Tongue (tissue), 2 donors: ENCODE measurements around the gene TBC1D9. TPM values are rescaled to one million over a fixed set of nuclear protein-coding genes. Genes with fewer than 3 reads are reported as not detected.
A peak's percentile ranks its signal among the peaks of the same experiment; 100 is the strongest.

Source experiments
- DNase-seq: peaks from one replicate; pipeline ENCODE4 v3.0.0-alpha.2; 2015
- total RNA-seq: library from RNA; depleted of rRNA; stranded (reverse); fragments of >200 nt; gene quantifications from one replicate; pipeline ENCODE4 v1.2.3, GENCODE V29; 2014

The TBC1D9 gene
- total RNA-seq, 1 donor from 2014 or later, result 30.0 TPM

DNA sequence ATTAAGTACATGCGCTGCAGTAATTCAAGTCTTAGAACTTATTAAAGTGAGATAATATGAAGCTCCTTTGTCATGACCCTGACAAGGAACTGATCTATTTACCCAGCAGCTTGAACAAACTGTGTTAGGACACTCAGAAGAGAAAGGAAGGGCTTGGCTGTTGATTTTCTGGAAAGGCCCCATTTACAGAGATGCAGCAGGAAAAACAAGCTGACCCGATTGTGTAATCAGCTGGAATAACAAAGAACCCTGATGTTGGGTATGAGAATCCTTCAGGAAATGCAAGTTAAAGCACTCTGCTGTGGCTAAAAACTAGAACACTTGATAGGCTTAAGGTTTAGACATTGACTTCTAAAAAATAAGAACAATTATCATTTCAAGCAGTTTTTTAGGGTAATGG is 64.8 kb downstream of the TBC1D9 start:
- DNase-seq, result no peak

- no peak for DNase-seq
These were observed 66.1 kb downstream of the TBC1D9 start for GRCh38 chr4:140690093-140690492.

- no peak for DNase-seq
These were observed 66.6 kb downstream of the TBC1D9 start for GRCh38 chr4:140689623-140690022.

DNA sequence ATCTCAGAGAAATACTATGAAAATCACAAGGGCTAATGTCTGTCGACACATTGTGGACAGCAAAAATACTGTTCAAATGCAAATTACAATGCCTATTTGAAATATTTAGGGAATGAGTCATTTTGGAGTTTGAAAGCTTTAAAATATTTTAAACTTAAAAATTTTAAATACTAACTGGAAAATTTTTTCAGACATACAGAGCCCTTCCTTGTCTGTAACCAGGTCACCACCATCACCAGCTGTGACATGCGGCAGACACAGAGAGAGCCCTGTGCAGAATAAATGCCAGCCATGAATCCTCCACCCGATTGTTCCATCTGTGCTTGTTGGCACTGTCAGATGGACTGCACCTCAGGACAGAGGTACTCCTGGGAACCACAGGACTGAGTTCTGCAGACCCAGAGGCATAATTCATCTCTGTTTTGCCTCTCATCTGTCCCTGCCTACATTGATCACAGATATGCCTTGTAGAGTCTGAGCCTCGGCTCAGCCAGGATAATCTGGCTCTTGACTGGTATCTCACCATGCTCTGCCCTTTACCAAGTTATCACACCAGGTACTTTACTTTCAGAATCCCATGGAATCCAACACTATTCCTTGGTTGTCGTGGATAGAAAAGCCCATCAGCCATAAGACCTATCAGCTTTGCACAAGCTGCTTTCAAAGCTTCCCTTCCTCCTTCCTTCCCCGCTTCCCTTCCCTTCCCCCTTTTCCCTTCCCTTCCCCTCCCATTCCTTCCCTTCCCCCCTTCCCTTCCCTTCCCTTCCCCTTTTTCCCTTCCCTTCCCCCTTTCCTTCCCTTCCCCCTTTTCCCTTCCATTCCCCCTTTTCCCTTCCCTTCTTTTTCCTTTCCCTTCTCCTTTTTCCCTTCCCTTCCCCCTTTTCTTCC is 67.2 kb downstream of the TBC1D9 start:
- DNase-seq, result peak; percentile 18

DNA sequence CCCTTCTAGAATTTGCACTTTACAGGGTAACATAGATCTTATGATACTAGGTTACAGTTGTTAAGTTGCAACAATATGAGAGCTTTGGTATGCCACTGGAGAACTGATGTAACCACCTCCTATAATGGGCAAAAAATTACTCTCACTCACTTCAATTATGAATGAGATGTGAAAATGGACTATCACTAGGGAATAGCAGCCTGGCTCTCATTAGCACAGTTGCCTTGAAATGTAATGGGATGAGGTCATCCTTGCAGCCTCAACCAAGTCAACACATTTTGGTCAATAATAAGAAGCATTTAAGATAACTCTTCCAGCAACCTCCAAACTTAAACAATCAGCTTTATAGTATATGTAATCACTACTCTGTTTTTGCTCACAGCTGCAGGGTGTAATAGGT is 69.4 kb downstream of the TBC1D9 start:
- DNase-seq, result peak; percentile 14

DNA sequence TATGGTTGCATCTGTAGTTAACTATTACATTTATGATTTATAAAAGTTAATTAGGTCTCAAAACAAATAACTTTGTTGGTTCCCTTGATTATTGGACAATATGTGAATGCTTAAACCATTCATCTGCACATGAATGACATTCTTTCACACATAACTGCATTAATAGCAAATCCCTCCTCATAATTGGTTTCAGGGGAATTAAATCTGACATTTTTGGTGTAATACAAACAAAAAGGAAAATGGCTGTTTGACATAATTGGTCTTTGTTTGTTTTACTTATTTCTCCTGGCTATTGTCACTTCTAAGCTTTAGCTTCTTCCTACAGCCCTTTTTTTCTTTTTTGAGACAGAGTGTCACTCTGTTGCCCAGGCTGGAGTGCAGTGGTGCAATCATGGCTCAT is 71.9 kb downstream of the TBC1D9 start:
- no peak for DNase-seq

- DNase-seq, result no peak
These were observed 75.0 kb downstream of the TBC1D9 start for GRCh38 chr4:140681201-140681600.

DNA sequence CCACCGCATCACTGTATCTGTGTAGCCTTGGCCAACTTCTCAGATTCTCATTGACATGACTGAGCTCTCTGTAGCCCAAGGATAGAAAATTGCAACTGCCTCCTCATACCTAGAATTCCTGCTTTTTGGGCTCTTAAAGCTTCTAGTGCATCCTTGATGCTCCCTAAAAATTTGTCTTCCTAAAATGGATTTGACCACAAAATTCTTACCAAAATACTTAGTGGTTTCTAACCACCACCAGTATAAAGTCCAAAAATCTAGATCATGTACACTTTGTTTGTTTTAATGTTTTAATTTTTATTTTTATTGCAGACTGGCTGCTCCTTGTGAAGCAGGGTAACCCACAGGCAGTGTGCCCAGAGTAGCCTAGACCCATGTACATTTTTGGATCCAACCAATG is 75.5 kb downstream of the TBC1D9 start:
- DNase-seq, result no peak

DNA sequence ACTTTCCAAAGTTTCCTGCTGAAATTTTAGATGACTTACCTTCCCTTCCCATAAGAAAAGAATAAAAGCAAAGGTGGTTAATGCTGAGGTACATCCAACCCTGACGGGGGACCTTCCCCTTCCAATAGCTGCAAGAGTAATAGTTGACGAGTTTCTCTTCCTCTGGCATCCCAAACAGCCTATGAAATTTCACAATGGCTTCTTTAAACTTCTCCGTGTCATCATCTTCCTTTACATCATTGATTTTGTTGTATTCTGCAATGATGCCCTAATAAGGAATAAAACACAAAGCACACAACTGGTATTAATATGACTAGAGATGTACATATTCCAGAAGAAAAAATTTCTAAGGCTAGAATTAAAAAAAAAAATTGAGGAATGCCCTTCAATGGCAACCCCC is 76.6 kb downstream of the TBC1D9 start:
- no peak for DNase-seq

- no peak for DNase-seq
These were observed 80.5 kb downstream of the TBC1D9 start for GRCh38 chr4:140675599-140676231.

DNA sequence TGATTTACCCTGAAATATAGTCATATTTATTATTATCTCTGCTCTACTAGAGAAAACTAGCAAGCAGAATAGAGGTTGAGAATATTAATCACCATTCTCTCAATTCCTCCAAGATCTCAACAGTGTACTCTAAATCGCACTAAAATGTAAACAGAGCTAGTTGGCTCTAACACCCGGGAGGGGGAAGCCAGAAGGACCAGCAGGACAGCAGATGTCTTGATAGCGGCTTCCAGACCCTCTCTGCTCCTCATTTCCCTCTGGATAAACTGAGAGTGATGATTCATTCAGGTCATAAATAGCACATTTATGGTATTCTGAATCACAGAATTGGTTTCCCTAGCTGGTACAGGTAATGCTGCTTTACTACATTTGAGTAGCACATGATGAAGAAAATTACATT is 82.5 kb downstream of the TBC1D9 start:
- no peak for DNase-seq

- no peak for DNase-seq
These were observed 83.8 kb downstream of the TBC1D9 start for GRCh38 chr4:140672416-140672815.

- DNase-seq, result no peak
These were observed 88.1 kb downstream of the TBC1D9 start for GRCh38 chr4:140668111-140668510.

DNA sequence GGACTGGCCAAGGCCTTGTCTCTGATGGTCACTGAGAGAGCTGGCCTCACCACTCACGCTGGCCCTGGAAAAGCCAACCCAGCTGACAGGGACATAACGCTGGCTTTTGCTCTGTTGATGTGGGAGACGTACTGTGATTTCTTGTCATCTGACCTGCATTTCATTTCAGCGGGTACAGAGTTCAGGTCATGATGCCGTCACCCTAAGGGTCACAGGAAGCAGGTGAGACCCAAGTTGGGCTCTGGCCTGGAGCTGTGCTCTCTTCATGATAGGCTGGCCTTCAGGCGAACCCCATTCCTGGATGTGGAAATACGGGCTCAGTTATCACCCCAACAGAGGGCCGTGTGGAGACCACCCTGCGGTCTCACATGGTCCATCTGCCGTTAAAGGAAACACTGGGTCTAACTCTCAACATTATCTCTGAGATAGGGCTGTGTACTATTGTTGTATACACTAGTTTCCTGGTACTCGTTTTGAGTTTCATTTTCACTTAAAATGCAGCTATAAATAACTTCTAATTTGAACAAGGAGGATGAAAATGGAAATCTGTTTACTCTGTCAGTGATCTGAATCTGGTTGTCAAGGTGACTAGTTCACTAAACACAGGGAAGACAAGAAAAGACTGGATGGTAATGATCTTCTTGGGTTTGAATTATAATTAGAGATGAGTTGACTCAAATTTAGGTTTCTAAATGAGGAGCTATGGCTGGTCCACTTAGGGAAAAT is 89.1 kb downstream of the TBC1D9 start:
- DNase-seq, result no peak

DNA sequence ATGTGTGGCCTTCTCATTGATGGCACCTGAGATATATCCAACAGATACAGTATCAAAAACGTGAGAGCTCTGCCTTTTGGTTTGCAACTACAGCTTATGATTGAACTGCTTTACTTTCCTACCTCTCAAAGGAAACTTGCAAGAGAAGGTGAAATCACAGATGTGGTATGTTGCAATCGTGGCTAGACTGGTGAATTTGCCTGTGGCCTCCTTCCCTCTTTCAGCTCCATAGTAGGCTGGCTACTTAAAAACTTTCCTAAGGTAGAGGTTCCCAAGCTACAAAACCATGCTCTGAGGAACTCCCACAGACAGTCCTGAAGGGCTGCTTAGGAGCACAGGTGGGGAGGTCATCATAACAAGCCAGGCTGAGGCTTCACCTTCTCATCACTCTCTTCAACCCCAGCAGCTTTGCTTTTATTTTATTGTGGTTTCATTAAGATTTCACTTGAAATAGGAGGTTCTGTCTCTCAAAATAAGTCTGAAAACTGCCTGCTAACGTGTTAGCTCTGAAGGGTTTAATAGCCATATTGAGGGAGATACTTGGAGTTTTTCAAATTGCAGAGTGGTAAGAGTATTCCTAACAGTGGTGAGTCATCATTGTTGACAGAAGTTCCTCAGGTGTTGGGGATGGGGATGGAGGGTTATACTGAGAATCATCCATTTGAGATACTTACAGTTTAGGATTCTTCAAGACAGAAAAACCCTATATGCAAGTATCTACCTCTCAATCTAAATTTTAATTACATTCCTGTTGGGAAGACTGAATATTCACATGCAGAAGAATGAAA is 93.9 kb downstream of the TBC1D9 start:
- no peak for DNase-seq

DNA sequence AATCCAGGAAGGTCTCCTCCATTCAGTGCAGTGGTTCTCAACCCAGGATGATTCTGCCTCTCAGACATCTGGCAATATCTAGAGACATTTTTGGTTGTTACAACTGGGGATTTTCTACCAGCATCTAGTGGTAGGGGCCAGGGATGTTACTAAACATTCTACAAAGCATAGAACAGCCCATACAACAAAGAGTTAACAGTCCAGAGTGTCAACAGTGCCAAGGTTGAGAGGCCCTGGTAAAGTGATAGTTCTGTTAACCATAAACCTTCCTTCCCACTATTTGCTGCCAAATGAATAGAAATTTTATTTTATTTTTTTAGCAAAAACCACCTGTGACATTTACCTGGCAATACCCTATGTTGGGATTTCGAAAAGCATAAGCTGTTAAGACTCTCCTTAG is 94.6 kb downstream of the TBC1D9 start:
- no peak for DNase-seq

DNA sequence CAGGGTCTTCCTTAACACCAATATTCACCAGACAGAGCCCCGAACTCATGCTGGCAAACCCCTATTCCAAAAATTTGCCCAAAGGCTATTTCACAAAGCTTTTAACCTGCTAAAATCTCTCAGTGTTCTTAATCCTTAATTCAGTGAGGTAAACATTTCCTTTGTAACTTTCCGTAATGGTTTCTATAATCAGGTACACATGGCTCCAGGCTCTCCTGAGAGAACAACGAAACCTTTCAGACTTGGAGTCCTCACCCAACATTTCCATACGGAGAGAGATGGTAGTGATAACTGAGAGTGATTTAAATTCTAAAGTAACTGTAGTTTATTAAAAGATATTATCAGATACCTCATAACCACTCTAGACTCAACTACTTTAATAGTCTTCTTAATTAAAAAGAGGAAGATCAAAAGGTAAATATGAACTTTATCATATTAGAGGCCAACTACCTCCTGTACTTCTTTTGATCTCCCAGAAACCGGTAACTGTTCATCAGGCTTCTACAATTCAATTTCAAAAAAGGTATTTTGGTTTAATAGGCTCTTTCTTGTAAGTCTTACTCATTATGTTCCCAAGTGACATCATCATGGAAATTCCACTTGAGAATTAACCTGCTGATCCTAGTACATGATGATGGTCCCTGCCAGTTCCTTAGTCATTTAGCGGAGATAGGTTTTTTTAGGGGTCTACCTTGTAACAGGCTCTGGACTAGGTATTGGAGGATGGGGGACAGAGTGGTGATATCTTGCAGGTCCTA is 96.1 kb downstream of the TBC1D9 start:
- DNase-seq, result no peak

DNA sequence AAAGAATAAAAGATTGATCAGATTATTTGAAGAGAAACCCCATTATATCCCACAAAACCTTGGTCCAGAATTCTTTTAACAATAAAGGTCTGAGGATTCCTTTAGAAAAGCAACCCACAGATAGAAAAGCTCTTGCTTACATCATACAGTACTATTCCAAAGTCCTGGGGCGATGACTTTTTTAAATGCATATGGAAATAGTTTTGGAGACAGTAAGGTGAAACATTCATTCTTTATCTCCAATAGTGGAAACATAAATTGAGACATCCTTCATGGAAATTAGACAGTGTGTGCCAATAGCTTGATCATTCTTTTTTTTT is 101.7 kb downstream of the TBC1D9 start:
- DNase-seq, result no peak

- peak; percentile 13 for DNase-seq
These were observed 102.3 kb downstream of the TBC1D9 start for GRCh38 chr4:140653718-140654494.

DNA sequence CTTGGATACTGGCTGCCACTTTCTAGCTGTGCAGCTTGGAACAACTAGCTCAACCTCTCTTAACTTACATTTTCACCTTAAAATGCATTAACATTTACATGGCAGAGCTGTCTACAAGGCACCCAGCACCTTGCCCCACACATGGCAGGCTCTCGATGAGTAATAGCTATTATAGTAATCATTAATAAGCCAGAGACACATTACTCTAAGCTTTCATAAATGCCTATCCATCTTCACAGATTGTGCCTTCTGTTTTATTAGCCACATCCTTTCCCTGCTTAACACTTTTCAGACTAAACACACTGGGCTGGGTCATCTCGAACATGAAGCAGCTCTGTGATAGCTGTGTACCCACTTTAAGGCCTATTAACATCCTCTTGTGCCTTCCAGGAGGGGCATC is 103.6 kb downstream of the TBC1D9 start:
- no peak for DNase-seq

GRCh38 chr4:140648716-140649308 is 107.4 kb downstream of the TBC1D9 start:
- no peak for DNase-seq
